Vagina (tissue), 2 donors: ENCODE results near the gene MPZL3.

ENCODE experiments used
- CTCF ChIP-seq, 3 experiments: fragments of 450-650 bp in 2 of 3; fragments of 200-600 bp in 1 of 3; sonication (generic) in 1 of 3; IDR thresholded peaks; one replicate each; pipeline ENCODE4 v1.5.1; 2017 to 2019; ENCODE audit warnings: antibody characterized with exemption in 3 of 3, mild to moderate bottlenecking in 2 of 3, moderate library complexity in 2 of 3
- POLR2A ChIP-seq, 2 donors: fragments of 450-650 bp; IDR thresholded peaks; one replicate each; pipeline ENCODE4 v1.6.1; 2017; ENCODE audit warnings: antibody characterized with exemption in 2 of 2, mild to moderate bottlenecking in 2 of 2, moderate library complexity in 2 of 2
- POLR2AphosphoS5 ChIP-seq, 2 donors: sonication (generic); formaldehyde crosslinking; IDR thresholded peaks; one replicate each; pipeline ENCODE4 v1.9.0; 2017; ENCODE audit warnings: antibody characterized with exemption in 2 of 2, mild to moderate bottlenecking in 2 of 2, low read depth in 1 of 2; ENCODE audit not compliant: insufficient read depth in 1 of 2

GRCh38 chr11:118230088-118230487, 22.1 kb downstream of the MPZL3 start:
- TF ChIP-seq CTCF (IDR thresholded peaks at IDR 0.05) (no peak), POLR2A (IDR thresholded peaks at IDR 0.05) (no peak), POLR2AphosphoS5 (IDR thresholded peaks at IDR 0.05; ENCODE audit: insufficient read depth in 1 of 2, low read depth in 1 of 2) (no peak)
